ENCODE data around the gene RHBDL1.

DNA sequence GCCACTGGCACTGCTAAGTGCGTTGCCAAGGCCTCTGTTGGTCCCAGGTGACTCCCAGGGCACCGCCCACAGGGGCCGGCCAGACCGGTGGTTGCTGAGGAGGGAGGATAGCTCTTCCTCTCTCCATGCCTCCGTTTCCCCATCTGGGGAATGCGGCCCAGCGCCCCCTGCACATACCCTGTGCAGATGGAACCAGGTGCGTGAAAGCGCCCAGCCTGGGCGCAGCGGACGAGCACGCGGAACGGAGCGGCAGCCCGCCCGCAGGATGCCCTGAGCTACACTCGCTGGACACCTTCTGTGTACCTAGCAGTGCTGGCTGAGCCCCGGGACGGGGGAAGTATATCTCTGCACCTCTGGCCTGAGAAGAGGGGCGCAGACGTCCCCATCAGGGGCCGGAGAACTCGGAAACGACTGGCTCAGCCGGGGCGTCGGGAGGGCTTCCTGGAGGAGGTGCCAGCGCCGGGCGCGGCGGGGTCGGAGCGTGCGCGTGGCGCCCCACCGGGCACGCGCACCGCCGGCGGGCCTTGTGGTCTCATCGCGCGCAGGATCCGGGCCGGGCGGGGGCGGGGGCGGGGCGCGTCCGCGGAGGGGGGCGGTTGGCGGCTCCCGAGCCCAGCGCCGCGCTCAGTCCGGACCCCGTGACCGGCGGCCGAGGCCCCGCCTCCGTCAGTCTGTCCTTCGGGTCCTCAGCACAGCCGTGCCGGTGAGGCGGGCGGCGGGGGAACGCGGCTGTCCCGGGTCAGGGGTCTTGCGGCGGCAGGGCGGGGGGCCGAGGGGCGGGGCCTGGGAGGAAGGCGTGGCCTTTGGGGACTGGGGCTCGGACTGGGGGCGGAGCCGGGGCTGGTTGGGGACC lies 51.2 kb downstream of the RHBDL1 start, which contains the start of the genes CCDC78 and HAGHL:
- TF ChIP-seq, protein P1, sequence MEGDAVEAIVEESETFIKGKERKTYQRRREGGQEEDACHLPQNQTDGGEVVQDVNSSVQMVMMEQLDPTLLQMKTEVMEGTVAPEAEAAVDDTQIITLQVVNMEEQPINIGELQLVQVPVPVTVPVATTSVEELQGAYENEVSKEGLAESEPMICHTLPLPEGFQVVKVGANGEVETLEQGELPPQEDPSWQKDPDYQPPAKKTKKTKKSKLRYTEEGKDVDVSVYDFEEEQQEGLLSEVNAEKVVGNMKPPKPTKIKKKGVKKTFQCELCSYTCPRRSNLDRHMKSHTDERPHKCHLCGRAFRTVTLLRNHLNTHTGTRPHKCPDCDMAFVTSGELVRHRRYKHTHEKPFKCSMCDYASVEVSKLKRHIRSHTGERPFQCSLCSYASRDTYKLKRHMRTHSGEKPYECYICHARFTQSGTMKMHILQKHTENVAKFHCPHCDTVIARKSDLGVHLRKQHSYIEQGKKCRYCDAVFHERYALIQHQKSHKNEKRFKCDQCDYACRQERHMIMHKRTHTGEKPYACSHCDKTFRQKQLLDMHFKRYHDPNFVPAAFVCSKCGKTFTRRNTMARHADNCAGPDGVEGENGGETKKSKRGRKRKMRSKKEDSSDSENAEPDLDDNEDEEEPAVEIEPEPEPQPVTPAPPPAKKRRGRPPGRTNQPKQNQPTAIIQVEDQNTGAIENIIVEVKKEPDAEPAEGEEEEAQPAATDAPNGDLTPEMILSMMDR (IDR thresholded peaks at IDR 0.05), result no peak
- TF ChIP-seq POLR2A (IDR thresholded peaks at IDR 0.05) (no peak), POLR2AphosphoS5 (IDR thresholded peaks at IDR 0.05) (no peak)
